Esophagus squamous epithelium (tissue), 5 donors: ENCODE results near the gene MKRN3. TPM values are rescaled to one million over a fixed set of nuclear protein-coding genes. Genes with fewer than 3 reads are reported as not detected.
A peak's percentile ranks its signal among the peaks of the same experiment; 100 is the strongest.

ENCODE experiments used
- DNase-seq: peaks from one replicate; lab custom pipeline; 2025; lab: John Stamatoyannopoulos, UW
- H3K27ac ChIP-seq, 4 donors: fragments of 200-600 bp; sonication (generic); one replicate each; pipeline ENCODE4 v1.5.1; 2016 to 2019; ENCODE audit warnings: mild to moderate bottlenecking in 1 of 4
- H3K27me3 ChIP-seq, 4 donors: fragments of 200-600 bp; sonication (generic); 1 replicate in 3 of 4; 2 replicates in 1 of 4; pipeline versions ENCODE4 v1.5.1 to v1.6.0; 2017 to 2021; ENCODE audit warnings: antibody characterized with exemption in 1 of 4
- H3K36me3 ChIP-seq, 3 donors: fragments of 200-600 bp; sonication (generic); one replicate each; pipeline ENCODE4 v1.5.1; 2016 to 2019
- H3K4me1 ChIP-seq, 3 donors: fragments of 200-600 bp; sonication (generic); one replicate each; pipeline ENCODE4 v1.5.1; 2017 to 2019
- H3K4me3 ChIP-seq, 4 donors: fragments of 200-600 bp; sonication (generic); 1 replicate in 3 of 4; 2 replicates in 1 of 4; pipeline ENCODE4 v1.5.1; 2016 to 2019; ENCODE audit warnings: mild to moderate bottlenecking in 2 of 4, moderate library complexity in 1 of 4
- H3K9me3 ChIP-seq, 3 donors: fragments of 200-600 bp; sonication (generic); one replicate each; pipeline ENCODE4 v1.5.1; 2016 to 2019
- CTCF ChIP-seq, 6 experiments: fragments of 450-650 bp in 4 of 6; fragments of 200-600 bp in 2 of 6; sonication (generic) in 2 of 6; IDR thresholded peaks; one replicate each; pipeline ENCODE4 v1.5.1; 2016 to 2019; ENCODE audit warnings: antibody characterized with exemption in 6 of 6, mild to moderate bottlenecking in 4 of 6, moderate library complexity in 4 of 6
- POLR2A ChIP-seq, 4 donors: fragments of 450-650 bp; IDR thresholded peaks; one replicate each; pipeline ENCODE4 v1.6.1; 2017; ENCODE audit warnings: antibody characterized with exemption in 4 of 4, mild to moderate bottlenecking in 4 of 4, moderate library complexity in 3 of 4
- WGBS, 2 donors: methylation state at CpG; one replicate each; pipeline ENCODE4 v1.1.5; 2018; 5-methylcytosine and 5-hydroxymethylcytosine counted together
- intact Hi-C: fragments of 100-400 bp; cut with DNase I; formaldehyde crosslinking; loops from one replicate; pipeline ENCODE4 v1.15.0; 2022
- total RNA-seq, 4 donors: library from RNA; depleted of rRNA; stranded (reverse); fragments of >200 nt; gene quantifications; one replicate each; pipeline ENCODE4 v1.1.0, GENCODE V29; 2016
- donor health status: DM: yes; HTN: yes; CAD: no.

Gene MKRN3
- total RNA-seq, 4 donors from 2014 or later, result 2.2 to 6.7 (median 4.1) TPM

GRCh38 chr15:23546158-23546557, 19.3 kb upstream of the MKRN3 start:
- Histone ChIP-seq H3K4me3 (no peak overlapping the region), H3K4me1 (no peaks in the 10 kb centered on the region), H3K27me3 (no peaks in the 10 kb centered on the region), H3K9me3 (no peaks in the 10 kb centered on the region), H3K36me3 (no peaks in the 10 kb centered on the region), H3K27ac (no peak overlapping the region)
- intact Hi-C loops, result no loop called here
- TF ChIP-seq POLR2A (IDR thresholded peaks at IDR 0.05), result no peak
- DNase-seq, result no peak

- 40 to 42% methylated on average over 3 of the region's 3 CpGs for WGBS, 2 donors
- Histone ChIP-seq H3K27me3 (no peaks in the 10 kb centered on the region), H3K4me3 (no peak overlapping the region), H3K4me1 (no peaks in the 10 kb centered on the region), H3K27ac (no peak overlapping the region), H3K9me3 (no peaks in the 10 kb centered on the region), H3K36me3 (no peaks in the 10 kb centered on the region)
- no peak for TF ChIP-seq POLR2A (IDR thresholded peaks at IDR 0.05)
- TF ChIP-seq CTCF (IDR thresholded peaks at IDR 0.05), result no peak
- no peak for DNase-seq
- intact Hi-C loops, result no loop called here
Measured at GRCh38 chr15:23548071-23548470, 17.4 kb upstream of the MKRN3 start.

- intact Hi-C loops, result no loop called here
- TF ChIP-seq CTCF (IDR thresholded peaks at IDR 0.05), result no peak
- TF ChIP-seq POLR2A (IDR thresholded peaks at IDR 0.05), result no peak
- WGBS, 2 donors, result 59 to 68% methylated on average over 12 to 19 of the region's 19 CpGs
Measured at GRCh38 chr15:23561914-23562313, 3.6 kb upstream of the MKRN3 start.

GRCh38 chr15:23564821-23565394, 566 bp upstream of the MKRN3 start:
- intact Hi-C loops, result no loop called here
- DNase-seq, result no peak
- WGBS, 2 donors, result 62 to 64% methylated on average over 14 of the region's 14 CpGs
- Histone ChIP-seq H3K4me3 (peak overlapping the region; percentile 55 to 68 (median 63)), H3K36me3 (no peaks in the 10 kb centered on the region), H3K27me3 (peaks cover 0 to 12% (median 0%) of the 10 kb centered on the region in 4 donors), H3K27ac (peak overlapping the region in 3 of 4 donors; percentile 85 to 89 (median 88)), H3K4me1 (peaks cover 0 to 8% (median 0%) of the 10 kb centered on the region in 3 donors), H3K9me3 (peaks cover 0 to 12% (median 0%) of the 10 kb centered on the region in 3 donors)
- no peak for TF ChIP-seq POLR2A (IDR thresholded peaks at IDR 0.05)
- no peak for TF ChIP-seq CTCF (IDR thresholded peaks at IDR 0.05)

More at GRCh38 chr15:23561914-23562313, 3.6 kb upstream of the MKRN3 start:
- H3K27me3 ChIP-seq, result peaks cover 0 to 12% (median 0%) of the 10 kb centered on the region in 4 donors
- no peak overlapping the region for H3K4me3 ChIP-seq
- peaks cover 0 to 12% (median 0%) of the 10 kb centered on the region in 3 donors for H3K9me3 ChIP-seq
- no peak for DNase-seq
- peaks cover 0 to 5% (median 0%) of the 10 kb centered on the region in 3 donors for H3K4me1 ChIP-seq
- H3K27ac ChIP-seq, result no peak overlapping the region
- no peaks in the 10 kb centered on the region for H3K36me3 ChIP-seq

- Histone ChIP-seq H3K36me3 (no peaks in the 10 kb centered on the region), H3K4me1 (peaks cover 0 to 8% (median 0%) of the 10 kb centered on the region in 3 donors), H3K27me3 (peaks cover 0 to 8% (median 0%) of the 10 kb centered on the region in 4 donors), H3K9me3 (peaks cover 0 to 12% (median 0%) of the 10 kb centered on the region in 3 donors), H3K27ac (peak overlapping the region; percentile 84 to 89 (median 86)), H3K4me3 (peak overlapping the region; percentile 55 to 68 (median 63))
- DNase-seq, result no peak
- intact Hi-C loops, result no loop called here
- 50 to 84% methylated on average over 6 to 17 of the region's 22 CpGs for WGBS, 2 donors
- no peak for TF ChIP-seq CTCF (IDR thresholded peaks at IDR 0.05)
- no peak for TF ChIP-seq POLR2A (IDR thresholded peaks at IDR 0.05)
Measured at GRCh38 chr15:23566071-23566554, 639 bp downstream of the MKRN3 start.
